AG04449 (cell line): Measurements from ENCODE around the gene RASL10B.

Source experiments
- CTCF ChIA-PET: fragments of 350-600 bp; formaldehyde crosslinking; extraction: SDS; loops from one replicate; lab custom pipeline; 2021; ENCODE audit warnings: antibody characterized with exemption; lab: Yijun Ruan, JAX
- POLR2A ChIA-PET: fragments of 400-600, 350-600 bp; formaldehyde crosslinking; extraction: SDS; loops from one replicate; lab custom pipeline; 2020; ENCODE audit warnings: antibody characterized with exemption, inconsistent platforms; lab: Yijun Ruan, JAX
- DNase-seq: peaks from one replicate; pipeline ENCODE4 v3.0.0-alpha.2; 2010; ENCODE audit warnings: low read depth, low spot score
- H3K4me3 ChIP-seq: 2 replicates; pipeline ENCODE4 v1.5.1; 2011; ENCODE audit warnings: low read depth, mild to moderate bottlenecking, control low read depth, low read length
- CTCF ChIP-seq: IDR thresholded peaks from one replicate; pipeline ENCODE4 v1.5.1; 2011; ENCODE audit warnings: mild to moderate bottlenecking, moderate library complexity, low read length, control low read depth, inconsistent platforms; ENCODE audit not compliant: insufficient read depth; ENCODE audit errors: missing control alignments

The RASL10B gene

DNA sequence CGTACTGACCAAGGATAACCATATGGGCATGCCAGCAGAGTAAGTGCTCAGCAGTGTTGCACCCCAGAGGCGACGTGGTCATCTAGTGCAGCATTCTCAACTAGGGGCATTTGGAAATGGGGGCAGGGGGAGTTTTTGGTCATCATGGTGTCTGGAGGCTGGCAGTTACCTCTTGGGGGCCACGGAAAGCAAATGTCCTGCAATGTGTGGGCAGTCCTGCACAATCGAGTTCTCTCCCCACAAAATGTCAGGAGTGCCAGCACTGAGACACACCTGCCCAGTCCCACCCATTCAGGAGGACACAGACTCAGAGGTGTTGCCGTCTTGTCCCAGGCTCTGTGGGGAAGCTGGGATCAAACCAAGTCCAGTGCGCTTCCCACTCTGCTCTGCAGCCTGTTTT, 3.0 kb downstream of the RASL10B start:
- POLR2A ChIA-PET: no interaction called here
- TF ChIP-seq CTCF: no peak
- DNase-seq: no peak
- H3K4me3 ChIP-seq: no peak overlapping the region
- CTCF ChIA-PET: interaction anchor here (2.1 to 6.5 kb wide), 3 partner anchors 13 to 121 kb away, joined by 7 to 43 read pairs (median 9); no protein-coding TSS in a partner anchor

DNA sequence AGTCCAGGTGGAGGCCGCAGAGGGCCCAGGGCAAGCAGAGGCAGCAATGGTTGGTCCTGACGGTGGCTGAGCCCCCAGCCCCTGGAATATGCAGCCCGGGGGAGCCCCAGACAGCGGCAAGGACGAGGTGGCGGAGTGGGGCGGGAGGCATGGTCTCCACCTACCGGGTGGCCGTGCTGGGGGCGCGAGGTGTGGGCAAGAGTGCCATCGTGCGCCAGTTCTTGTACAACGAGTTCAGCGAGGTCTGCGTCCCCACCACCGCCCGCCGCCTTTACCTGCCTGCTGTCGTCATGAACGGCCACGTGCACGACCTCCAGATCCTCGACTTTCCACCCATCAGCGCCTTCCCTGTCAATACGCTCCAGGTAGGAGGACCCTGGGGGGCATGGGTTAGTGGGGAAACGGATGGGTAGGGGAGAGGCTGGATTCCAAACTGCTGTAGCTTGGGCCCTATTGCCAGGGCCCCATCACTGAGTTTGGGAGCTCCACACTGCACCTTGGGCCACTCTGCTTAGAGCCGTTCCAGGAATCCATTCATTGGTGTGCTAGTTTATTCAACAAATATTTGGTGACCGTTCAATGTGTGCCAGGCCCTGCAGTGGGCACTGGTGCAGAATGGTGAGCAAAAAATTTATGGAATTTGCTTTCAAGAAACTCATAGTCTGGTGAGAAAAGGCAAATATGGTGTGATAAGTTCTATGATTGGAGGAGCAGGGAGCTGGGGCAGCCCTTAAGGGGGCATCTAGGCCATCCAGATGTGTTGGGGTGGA, 3.8 kb downstream of the RASL10B start:
- H3K4me3 ChIP-seq: no peak overlapping the region
- no peak for DNase-seq
- POLR2A ChIA-PET: no interaction called here
- CTCF ChIA-PET: interaction anchor here (2.1 to 6.5 kb wide), 3 partner anchors 12 to 122 kb away, joined by 7 to 51 read pairs (median 15); no protein-coding TSS in a partner anchor
- no peak for TF ChIP-seq CTCF

DNA sequence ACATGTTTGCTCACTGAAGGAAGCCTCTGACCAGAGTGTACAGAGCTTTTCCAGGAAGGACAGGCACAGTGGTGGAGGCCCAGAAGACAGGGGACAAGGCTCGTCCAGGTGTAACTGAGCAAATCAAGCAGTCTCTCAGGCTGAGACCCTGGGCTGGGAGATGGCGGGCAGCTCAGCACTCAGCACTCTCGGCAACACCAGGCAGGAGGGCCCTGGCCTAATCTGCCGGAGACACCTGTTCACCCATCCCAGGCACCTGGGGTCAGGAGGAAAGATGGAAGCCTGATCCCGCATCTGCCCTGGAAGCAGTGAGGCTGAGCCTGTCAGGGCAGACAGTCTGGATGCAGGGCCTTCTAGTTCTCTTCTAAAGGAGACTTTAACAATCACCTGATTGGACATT, 4.8 kb downstream of the RASL10B start:
- no peak for DNase-seq
- no peak for TF ChIP-seq CTCF
- ChIA-PET CTCF (interaction anchor here (1.1 to 6.5 kb wide), 3 partner anchors 11 to 123 kb away, joined by 3 to 51 read pairs (median 15); no protein-coding TSS in a partner anchor), POLR2A (no interaction called here)
- H3K4me3 ChIP-seq: no peak overlapping the region

DNA sequence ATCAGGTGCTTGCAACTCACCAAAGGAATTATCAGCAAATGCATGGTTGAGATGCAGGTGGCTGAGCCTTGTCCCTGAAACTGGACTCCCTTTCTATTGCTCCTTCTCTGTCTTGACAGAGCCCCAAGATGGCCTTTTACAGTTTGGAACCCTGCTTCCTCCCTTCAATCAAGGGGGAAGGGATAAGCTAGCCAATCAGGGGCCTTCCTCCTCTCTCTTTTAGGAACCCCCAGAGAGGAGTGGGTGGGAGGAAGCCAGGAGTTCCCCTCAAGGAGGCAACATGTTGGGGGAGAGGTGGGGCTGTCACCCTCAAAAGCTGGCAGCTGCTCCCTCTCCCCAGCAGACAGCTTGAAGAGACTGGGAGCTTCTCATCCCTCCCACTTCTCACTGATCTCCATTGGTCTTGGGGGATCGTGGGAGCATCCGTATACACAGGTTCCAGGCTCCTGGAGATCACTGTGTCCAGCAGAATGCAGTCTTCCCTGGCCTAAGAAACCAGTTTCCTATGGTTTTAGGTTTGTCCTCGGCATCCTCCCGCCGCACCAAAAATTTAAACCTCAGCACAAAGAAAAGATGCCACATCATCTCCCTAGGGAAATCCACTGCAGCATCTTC, 7.2 kb downstream of the RASL10B start:
- no peak overlapping the region for H3K4me3 ChIP-seq
- ChIA-PET CTCF (interaction anchor here (0.7 to 6.5 kb wide), 4 partner anchors 8 to 126 kb away, joined by 3 to 51 read pairs (median 10); no protein-coding TSS in a partner anchor), POLR2A (no interaction called here)
- no peak for TF ChIP-seq CTCF
- DNase-seq: no peak

- no peak overlapping the region for H3K4me3 ChIP-seq
- TF ChIP-seq CTCF: no peak
- POLR2A ChIA-PET: no interaction called here
- CTCF ChIA-PET: interaction anchor here (0.7 to 6.5 kb wide), 4 partner anchors 7 to 126 kb away, joined by 3 to 51 read pairs (median 9); partner anchors contain the start of gene TAF15
- no peak for DNase-seq
These were observed 8.8 kb downstream of the RASL10B start for GRCh38 chr17:35740216-35740615.
